HepG2 (cell line): ENCODE measurements around the gene FAM120C. TPM values are rescaled to one million over a fixed set of nuclear protein-coding genes. Genes with fewer than 3 reads are reported as not detected.

Experiments used
- ARID2 ChIP-seq: sonication (generic); formaldehyde crosslinking; IDR thresholded peaks from 2 replicates; pipeline ENCODE4 v1.8.1; 2022; ENCODE audit warnings: mild to moderate bottlenecking, missing genetic modification reagents, borderline replicate concordance
- FOXK2 ChIP-seq: fragments of 450-650 bp; IDR thresholded peaks from 2 replicates; pipeline ENCODE4 v1.6.1; 2016
- GATAD2A ChIP-seq: IDR thresholded peaks from 2 replicates; pipeline ENCODE4 v1.6.1; 2016
- JARID2 ChIP-seq: sonication (generic); formaldehyde crosslinking; IDR thresholded peaks from 2 replicates; pipeline ENCODE4 v1.8.1; 2023; ENCODE audit warnings: missing genetic modification reagents, inconsistent platforms; ENCODE audit not compliant: insufficient replicate concordance
- KAT2B ChIP-seq: fragments of 150-350 bp; IDR thresholded peaks from 2 replicates; pipeline ENCODE4 v1.6.1; 2014; ENCODE audit warnings: low read depth, low read length, borderline replicate concordance
- KAT8 ChIP-seq: IDR thresholded peaks from 2 replicates; pipeline ENCODE4 v1.6.1; 2016; ENCODE audit warnings: missing genetic modification reagents, missing compliant biosample characterization
- KLF12 ChIP-seq: sonication (generic); formaldehyde crosslinking; IDR thresholded peaks from 2 replicates; pipeline ENCODE4 v1.4.0; 2020; ENCODE audit warnings: missing genetic modification reagents, borderline replicate concordance
- SIN3B ChIP-seq: fragments of 150-350 bp; IDR thresholded peaks from 2 replicates; pipeline ENCODE4 v1.6.1; 2014; ENCODE audit warnings: low read length
- ZNF251 ChIP-seq: sonication (generic); formaldehyde crosslinking; IDR thresholded peaks from 2 replicates; pipeline ENCODE4 v1.9.0; 2021; ENCODE audit warnings: mild to moderate bottlenecking, missing genetic modification reagents
- ZNF296 ChIP-seq: sonication (generic); formaldehyde crosslinking; conservative IDR thresholded peaks from 2 replicates; pipeline ENCODE4 v1.5.0; 2020; ENCODE audit warnings: mild to moderate bottlenecking, missing genetic modification reagents
- ZNF460 ChIP-seq: sonication (generic); formaldehyde crosslinking; IDR thresholded peaks from 2 replicates; pipeline ENCODE4 v1.5.1; 2020; ENCODE audit warnings: missing genetic modification reagents, mild to moderate bottlenecking, borderline replicate concordance
- polyA plus RNA-seq, 8 experiments: library from polyadenylated mRNA; depleted of rRNA in 3 of 8; stranded (reverse) in 7 of 8; unstranded in 1 of 8; fragments of >200 nt; fragmentation: Illumina TruSeq in 4 of 8; extraction: Trizol in 4 of 8; gene quantifications; 2 replicates each; pipeline versions ENCODE4 v1.2.1 to v1.2.3, GENCODE V29; 2011 to 2016; ENCODE audit warnings: low read depth in 4 of 8, missing spikeins in 1 of 8, mixed read lengths in 1 of 8; ENCODE audit not compliant: insufficient read depth in 1 of 8
- total RNA-seq, 5 experiments: library from RNA; depleted of rRNA; stranded (reverse); fragments of >200 nt; fragmentation: Illumina TruSeq; extraction: Trizol; gene quantifications; 2 replicates each; pipeline ENCODE4 v1.2.3, GENCODE V29; 2016; ENCODE audit warnings: low read depth in 1 of 5
- TF ChIP-seq, protein P1 (sequence below): sonication (generic); formaldehyde crosslinking; IDR thresholded peaks from 2 replicates; pipeline ENCODE4 v1.9.0; 2021; ENCODE audit warnings: mild to moderate bottlenecking, missing genetic modification reagents
- TF ChIP-seq, protein P2 (sequence below): sonication (generic); formaldehyde crosslinking; IDR thresholded peaks from 2 replicates; pipeline ENCODE4 v1.4.0; 2020; ENCODE audit warnings: mild to moderate bottlenecking, missing genetic modification reagents
- TF ChIP-seq, protein P3 (sequence below): IDR thresholded peaks from 2 replicates; pipeline ENCODE4 v1.6.1; 2016; ENCODE audit warnings: control low read depth
- TF ChIP-seq, protein P4 (sequence below): sonication (generic); formaldehyde crosslinking; IDR thresholded peaks from 2 replicates; pipeline ENCODE4 v1.4.0; 2020; ENCODE audit warnings: missing genetic modification reagents, borderline replicate concordance

The FAM120C gene
- total and polyA plus RNA-seq, 2 of the 13 experiments (the other 11 are each of a cell fraction or from before 2014, with no cell fraction given) = 4.6 to 7.4 TPM

DNA sequence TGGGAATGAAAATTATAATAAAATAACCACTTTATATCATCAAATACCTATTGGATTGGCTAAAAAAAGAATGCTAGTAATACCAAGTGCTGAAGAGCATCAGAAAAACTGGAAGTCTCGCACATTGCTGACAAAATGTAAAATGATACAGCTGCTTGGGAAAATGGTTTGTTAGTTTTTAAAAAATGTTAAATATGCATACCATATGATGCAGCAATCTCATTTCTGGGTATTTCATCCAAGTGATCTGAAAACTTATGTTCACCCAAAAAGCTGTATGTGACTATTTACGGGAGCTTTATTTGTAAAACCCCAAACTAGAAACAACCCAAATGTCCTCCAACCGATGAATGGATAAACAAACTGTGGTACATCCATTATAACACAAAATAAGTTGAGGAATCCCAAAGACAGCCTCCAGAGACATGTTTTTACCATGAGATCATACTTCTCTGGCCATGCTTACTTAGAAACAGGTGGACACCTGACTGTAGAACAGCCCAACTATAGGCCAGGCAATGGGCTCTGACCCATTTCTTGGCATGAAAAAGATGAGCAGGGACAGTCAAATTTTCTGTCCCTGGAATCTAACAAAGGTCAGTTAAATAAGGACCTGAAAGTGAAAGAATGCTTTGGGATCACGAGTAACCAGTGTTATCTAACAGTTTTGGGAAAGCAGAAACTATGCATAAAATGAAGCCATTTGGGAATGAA lies 47.5 kb upstream of the FAM120C start (continued):
- TF ChIP-seq, protein P1, sequence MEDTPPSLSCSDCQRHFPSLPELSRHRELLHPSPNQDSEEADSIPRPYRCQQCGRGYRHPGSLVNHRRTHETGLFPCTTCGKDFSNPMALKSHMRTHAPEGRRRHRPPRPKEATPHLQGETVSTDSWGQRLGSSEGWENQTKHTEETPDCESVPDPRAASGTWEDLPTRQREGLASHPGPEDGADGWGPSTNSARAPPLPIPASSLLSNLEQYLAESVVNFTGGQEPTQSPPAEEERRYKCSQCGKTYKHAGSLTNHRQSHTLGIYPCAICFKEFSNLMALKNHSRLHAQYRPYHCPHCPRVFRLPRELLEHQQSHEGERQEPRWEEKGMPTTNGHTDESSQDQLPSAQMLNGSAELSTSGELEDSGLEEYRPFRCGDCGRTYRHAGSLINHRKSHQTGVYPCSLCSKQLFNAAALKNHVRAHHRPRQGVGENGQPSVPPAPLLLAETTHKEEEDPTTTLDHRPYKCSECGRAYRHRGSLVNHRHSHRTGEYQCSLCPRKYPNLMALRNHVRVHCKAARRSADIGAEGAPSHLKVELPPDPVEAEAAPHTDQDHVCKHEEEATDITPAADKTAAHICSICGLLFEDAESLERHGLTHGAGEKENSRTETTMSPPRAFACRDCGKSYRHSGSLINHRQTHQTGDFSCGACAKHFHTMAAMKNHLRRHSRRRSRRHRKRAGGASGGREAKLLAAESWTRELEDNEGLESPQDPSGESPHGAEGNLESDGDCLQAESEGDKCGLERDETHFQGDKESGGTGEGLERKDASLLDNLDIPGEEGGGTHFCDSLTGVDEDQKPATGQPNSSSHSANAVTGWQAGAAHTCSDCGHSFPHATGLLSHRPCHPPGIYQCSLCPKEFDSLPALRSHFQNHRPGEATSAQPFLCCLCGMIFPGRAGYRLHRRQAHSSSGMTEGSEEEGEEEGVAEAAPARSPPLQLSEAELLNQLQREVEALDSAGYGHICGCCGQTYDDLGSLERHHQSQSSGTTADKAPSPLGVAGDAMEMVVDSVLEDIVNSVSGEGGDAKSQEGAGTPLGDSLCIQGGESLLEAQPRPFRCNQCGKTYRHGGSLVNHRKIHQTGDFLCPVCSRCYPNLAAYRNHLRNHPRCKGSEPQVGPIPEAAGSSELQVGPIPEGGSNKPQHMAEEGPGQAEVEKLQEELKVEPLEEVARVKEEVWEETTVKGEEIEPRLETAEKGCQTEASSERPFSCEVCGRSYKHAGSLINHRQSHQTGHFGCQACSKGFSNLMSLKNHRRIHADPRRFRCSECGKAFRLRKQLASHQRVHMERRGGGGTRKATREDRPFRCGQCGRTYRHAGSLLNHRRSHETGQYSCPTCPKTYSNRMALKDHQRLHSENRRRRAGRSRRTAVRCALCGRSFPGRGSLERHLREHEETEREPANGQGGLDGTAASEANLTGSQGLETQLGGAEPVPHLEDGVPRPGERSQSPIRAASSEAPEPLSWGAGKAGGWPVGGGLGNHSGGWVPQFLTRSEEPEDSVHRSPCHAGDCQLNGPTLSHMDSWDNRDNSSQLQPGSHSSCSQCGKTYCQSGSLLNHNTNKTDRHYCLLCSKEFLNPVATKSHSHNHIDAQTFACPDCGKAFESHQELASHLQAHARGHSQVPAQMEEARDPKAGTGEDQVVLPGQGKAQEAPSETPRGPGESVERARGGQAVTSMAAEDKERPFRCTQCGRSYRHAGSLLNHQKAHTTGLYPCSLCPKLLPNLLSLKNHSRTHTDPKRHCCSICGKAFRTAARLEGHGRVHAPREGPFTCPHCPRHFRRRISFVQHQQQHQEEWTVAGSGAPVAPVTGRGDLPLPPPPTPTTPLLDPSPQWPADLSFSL = no peak
- TF ChIP-seq FOXK2 (no peak), ZNF296 (CRISPR knock-in tag) (no peak), ZNF251 (CRISPR knock-in tag) (no peak), ZNF460 (CRISPR knock-in tag) (no peak), KAT2B (no peak), SIN3B (no peak), KLF12 (no peak), ARID2 (CRISPR knock-in tag) (no peak), JARID2 (CRISPR knock-in tag) (no peak), KAT8 (CRISPR knock-in tag) (no peak), GATAD2A (CRISPR knock-in tag) (no peak)
- TF ChIP-seq, protein P2, sequence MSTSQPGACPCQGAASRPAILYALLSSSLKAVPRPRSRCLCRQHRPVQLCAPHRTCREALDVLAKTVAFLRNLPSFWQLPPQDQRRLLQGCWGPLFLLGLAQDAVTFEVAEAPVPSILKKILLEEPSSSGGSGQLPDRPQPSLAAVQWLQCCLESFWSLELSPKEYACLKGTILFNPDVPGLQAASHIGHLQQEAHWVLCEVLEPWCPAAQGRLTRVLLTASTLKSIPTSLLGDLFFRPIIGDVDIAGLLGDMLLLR (CRISPR knock-in tag) = no peak
- TF ChIP-seq, protein P3, sequence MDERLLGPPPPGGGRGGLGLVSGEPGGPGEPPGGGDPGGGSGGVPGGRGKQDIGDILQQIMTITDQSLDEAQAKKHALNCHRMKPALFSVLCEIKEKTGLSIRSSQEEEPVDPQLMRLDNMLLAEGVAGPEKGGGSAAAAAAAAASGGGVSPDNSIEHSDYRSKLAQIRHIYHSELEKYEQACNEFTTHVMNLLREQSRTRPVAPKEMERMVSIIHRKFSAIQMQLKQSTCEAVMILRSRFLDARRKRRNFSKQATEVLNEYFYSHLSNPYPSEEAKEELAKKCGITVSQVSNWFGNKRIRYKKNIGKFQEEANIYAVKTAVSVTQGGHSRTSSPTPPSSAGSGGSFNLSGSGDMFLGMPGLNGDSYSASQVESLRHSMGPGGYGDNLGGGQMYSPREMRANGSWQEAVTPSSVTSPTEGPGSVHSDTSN (CRISPR knock-in tag) = no peak
- TF ChIP-seq, protein P4, sequence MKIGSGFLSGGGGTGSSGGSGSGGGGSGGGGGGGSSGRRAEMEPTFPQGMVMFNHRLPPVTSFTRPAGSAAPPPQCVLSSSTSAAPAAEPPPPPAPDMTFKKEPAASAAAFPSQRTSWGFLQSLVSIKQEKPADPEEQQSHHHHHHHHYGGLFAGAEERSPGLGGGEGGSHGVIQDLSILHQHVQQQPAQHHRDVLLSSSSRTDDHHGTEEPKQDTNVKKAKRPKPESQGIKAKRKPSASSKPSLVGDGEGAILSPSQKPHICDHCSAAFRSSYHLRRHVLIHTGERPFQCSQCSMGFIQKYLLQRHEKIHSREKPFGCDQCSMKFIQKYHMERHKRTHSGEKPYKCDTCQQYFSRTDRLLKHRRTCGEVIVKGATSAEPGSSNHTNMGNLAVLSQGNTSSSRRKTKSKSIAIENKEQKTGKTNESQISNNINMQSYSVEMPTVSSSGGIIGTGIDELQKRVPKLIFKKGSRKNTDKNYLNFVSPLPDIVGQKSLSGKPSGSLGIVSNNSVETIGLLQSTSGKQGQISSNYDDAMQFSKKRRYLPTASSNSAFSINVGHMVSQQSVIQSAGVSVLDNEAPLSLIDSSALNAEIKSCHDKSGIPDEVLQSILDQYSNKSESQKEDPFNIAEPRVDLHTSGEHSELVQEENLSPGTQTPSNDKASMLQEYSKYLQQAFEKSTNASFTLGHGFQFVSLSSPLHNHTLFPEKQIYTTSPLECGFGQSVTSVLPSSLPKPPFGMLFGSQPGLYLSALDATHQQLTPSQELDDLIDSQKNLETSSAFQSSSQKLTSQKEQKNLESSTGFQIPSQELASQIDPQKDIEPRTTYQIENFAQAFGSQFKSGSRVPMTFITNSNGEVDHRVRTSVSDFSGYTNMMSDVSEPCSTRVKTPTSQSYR = no peak
